Measurements from ENCODE around the gene CELA1.

CELA1 gene

DNA sequence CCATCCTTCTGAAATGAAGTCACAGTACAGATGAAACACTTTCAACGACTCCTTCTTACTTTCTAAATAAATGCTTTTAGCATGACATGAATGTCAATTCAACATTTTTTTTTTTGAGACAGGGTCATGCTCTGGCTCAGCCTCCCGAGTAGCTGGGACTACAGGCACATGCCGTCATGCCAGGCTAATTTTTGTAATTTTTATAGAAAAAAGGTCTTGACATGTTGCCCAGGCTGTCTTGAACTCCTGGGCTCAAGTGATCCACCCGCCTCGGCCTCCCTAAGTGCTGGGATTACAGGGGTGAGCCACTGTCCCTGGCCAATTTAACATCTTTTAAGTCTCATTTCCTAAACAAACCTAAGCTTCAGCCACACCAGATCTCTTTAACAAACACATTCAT lies 28.4 kb upstream of the CELA1 start:
- no peak for DNase-seq (ENCODE audit: low spot score)

DNA sequence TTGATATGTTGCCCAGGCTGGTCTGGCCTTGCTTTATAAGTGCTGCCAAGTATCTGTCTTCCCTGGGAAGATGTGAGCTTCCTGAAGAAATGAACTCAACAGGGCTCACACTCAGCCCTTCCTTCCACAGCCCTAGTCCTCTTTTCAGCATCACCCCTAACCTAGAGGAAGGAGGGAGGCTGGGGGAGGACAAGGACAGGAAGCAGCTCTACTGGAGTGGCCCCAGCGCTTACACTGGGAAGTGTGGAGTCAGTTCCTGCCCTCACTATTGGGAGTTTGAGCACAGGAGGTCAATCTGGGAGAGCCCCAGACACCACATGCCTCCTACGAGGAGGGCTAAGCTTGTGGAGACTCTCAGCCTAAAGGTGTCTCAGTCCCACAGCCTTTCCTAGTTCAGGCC lies 27.9 kb upstream of the CELA1 start:
- no peak for DNase-seq (ENCODE audit: low spot score)

DNA sequence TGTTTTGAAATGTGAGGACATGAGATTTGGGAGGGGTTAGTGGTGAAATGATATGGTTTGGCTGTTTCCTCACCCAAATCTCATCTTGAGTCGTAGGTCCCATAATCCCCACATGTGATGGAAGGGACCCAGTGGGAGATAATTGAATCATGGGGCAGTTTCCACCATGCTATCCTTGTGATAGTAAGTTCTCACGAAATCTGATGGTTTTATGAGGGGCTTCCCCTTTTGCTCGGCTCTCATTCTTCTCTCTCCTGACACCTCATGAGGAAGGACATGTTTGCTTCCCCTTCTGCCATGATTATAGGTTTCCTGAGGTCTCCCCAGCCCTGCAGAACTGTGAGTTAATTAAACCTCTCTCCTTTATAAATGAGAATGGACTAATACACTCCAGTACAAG lies 26.7 kb upstream of the CELA1 start:
- no peak for DNase-seq (ENCODE audit: low spot score)

DNA sequence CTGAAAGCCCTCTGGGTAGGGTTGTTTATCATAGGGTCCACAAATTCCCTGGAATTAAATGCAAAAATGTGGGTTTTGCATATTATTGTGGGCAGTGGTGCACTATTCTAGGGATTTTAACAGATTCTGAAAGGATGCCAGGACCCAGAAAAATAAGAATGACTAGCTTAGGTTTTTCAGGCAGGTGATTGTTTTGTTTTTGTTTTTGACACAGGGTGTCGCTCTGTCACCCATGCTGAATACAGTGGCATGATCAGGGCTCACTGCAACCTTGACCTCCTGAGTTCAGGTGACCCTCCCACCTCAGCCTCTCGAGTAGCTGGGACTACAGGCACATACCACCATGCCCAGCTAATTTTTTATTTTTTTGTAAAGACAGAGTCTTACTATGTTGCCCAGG lies 25.5 kb upstream of the CELA1 start:
- DNase-seq (ENCODE audit: low spot score), result no peak

DNA sequence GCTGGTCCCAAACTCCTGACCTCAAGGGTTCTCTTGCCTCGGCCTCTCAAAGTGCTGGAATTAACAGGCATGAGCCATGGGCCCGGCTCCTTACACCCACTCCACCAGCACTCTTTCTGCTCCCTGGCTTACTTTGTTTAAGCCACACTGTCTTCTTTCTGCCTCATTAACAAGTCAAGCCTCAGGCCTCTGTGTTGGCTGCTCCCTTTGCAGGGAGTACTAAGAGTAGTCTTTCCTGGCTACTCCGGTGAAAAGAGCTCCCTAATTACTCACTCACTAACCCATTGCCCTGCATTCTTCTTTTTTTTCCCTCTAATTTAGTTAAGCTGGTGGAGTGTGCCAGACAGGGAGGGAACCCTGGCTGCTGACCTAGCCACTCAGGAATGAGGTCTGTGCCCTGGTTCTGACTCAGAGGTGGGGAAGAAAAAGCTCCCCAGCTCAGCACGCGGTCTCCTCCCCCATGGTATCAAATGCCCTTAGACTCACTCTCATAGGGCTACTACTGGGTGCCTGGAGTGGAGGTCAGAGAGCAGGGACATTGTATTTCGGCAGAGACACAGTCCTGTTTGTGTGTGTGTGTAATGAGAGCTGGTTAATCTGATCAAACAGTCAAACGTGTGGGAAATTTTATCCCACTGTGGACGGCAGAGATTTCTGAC lies 24.9 kb upstream of the CELA1 start:
- peak; percentile 96 for DNase-seq (ENCODE audit: low spot score)

DNA sequence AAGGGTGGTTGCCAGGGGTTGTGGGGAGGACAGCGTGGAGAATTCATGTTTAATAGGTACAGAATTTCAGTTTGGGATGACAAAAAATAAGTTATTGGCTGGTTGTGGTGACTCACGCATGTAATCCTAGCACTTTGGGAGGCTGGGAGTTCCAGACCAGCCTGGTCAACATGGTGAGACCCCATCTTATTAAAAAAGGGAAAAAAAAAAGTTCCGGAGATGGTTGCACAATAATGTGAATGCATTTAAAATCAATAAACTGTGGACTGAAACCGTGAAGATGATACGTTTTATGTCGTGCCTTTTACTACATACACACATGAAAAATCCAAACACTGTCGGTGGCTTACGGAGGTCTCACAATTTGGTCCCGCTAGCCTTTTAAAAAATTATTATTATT lies 24.2 kb upstream of the CELA1 start:
- no peak for DNase-seq (ENCODE audit: low spot score)

DNA sequence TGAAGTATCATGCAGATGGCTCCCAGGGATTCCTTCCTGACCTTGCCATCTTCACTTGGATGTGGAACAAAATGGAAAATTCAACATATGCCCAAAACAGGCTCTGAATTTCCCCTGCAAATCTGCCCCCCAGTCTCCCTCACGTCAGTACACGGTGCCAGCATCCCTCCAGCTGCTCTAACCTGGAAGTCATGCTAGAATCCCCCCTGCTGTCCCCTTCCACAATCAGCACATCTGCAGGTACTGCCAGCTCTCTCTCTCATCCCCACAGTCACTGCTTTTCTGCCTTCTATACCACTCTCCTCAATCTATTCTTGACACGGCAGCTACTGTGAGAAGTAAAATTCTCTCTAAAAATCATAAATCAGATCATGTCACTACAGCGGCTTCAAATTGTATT lies 23.1 kb upstream of the CELA1 start:
- no peak for DNase-seq (ENCODE audit: low spot score)

DNA sequence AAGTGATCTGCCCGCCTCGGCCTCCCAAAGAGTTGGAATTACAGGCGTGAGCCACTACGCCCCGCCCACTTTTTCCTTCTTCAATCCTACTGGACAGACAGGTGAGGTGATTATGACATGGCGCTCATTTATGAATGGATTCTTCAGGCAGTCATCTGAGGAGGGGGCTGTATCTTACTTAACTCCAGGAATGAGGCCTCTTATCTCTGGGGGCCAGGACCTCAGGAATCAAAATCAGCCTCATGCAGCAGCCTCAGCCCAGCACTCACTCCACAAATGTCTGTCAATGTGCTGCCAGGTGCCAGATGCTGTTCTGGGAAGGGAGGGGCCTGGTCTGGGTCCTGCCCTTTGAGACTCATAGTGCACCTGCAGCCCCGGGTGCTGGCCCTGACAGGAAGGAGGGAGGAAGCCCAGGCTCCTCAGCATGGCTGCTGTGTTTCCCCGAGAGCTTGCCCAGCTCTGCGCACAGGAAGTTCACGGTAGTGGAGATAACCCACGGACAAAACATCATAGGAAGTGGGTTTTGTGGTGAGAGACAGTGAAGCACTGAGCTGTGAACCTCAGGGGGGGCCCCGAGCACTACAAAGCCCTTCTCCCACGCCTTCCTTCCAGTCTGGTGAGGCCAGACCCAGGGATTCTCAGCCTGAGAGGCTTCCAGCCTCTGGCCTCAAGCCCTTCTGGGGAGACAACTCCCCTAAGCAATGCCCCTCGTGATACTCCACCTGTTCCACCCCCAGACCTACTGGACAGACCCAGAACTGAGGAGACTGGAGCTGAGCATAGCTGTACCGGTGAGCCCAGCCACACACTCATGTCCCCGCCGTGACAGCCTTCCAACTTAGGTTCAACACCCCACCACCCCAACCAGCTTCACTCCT lies 22.4 kb upstream of the CELA1 start:
- peak; percentile 27 for DNase-seq (ENCODE audit: low spot score)

DNA sequence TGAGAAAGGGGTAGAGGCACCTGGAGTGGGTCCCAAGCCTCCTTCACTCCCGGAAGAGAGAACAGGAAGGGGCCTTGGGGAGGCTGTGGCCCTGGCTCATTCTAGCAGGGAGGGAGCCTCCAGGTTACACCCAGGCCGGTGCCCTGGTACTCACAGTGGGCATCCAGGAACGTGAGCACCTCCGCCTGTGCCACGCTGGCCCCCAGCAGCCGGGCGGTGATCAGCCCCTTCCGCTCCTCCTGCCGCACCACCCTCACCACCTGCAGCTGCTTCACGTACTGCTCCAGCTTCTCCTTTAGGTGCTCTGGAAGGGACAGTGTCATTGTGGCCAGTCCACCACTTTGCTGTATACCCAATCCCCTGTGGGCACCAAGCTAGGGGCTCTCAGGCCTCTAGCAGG lies 18.8 kb upstream of the CELA1 start:
- DNase-seq (ENCODE audit: low spot score), result no peak

DNA sequence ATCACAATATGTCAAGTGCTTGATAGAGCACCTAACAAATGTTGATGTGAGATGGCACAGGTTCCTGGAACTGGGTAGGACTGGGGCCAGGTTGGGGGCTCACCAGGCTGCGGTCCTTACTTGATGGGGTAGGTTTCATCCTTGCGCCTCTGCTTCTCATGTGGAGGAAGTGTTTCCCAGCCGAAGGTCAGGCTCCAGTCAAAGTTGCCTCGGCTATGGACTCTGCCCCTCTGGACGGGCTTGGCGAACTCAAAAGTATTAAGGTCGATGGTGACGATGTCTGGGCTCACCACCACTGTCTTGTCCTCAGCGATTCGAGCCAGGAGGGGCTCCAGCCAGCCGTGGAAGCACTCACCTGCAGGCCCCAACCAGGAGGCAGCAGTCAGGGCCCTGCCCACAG lies 17.5 kb upstream of the CELA1 start:
- no peak for DNase-seq (ENCODE audit: low spot score)

DNA sequence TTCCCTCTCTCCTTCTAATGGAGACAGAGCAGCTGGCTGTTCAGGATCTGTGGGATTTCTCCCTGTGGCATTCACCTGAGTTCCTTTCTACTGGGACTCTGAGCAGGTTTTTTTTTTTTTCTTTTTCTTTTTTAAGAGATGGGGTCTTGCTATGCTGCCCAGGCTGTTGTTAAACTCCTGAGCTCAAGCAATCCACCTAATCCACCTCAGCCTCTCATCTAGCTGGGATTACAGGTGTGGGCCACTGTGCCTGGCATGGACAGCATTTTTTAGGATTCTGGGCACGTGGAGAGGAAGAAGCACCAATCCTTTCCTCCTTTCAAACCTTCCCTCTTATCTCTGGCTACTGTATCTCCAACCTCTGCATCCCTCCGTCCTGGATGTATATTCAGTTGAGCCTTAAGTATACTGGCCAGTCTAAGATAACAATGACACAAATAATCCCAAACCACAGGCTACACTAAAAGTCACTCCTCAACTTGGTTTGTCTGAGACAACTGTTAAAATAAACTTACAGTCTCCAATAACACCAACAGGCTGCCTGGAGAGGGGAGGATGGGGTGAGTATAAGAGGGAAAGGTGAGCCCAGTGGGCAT lies 16.4 kb upstream of the CELA1 start:
- peak; percentile 22 for DNase-seq (ENCODE audit: low spot score)

DNA sequence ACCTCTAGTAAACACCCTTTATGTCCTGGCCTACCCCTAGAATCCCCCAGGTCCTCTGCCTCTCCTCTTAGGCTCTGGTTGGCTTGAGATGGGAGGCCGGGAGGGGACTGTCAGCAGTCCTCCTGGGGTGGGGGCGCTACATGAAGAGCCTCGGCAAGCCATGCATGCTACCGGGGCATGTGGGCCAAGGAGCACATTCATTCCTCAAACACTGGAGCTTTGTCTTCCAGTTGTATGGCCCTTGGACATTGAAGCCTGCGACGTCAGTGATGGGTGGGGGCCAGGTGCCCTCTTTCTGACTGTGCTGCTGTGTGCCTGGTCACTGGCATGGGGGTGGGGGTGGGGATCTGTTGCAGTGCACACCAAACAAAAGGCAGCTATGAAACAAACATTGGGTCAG lies 15.8 kb upstream of the CELA1 start:
- DNase-seq (ENCODE audit: low spot score), result no peak

DNA sequence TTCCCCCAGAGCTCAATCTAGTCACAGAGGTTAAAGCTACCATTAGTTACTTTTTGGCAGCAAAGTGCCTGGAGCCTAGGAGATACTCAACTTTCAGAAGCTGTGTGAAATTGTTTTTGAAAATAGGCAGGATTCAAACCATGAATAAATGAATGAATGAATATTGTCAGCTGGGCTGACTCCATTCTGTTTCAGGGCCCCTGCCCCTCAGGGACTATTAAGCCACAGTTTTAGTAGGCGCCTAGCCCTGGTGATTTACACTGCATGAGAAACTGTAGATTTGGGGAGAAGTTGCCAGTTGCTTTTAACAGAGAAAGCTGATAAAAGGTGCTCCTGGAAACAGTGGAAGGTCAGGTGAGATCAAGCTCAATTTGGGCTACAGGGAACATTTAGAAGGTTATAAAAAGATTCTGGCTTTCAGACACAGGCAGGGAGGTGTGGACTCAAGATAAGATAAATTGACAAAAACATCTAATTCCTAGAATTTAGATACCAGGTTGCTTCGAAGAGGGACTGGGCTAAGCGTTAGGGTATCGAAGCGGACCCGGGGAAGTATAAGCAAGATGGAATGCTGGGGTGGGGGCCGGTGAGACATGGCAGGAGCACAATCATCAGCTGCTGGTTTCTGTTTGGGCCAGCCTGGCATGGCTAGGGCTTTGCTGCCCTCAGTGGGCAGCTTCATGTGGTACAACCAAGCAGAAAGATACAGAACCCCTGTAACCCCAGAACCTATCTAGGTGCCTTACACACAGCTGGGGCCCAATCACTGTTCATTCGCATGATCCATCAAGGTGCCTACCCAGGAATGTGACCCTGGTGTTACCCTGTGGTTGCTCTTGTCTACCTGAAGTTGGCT lies 14.9 kb upstream of the CELA1 start:
- DNase-seq (ENCODE audit: low spot score), result no peak

DNA sequence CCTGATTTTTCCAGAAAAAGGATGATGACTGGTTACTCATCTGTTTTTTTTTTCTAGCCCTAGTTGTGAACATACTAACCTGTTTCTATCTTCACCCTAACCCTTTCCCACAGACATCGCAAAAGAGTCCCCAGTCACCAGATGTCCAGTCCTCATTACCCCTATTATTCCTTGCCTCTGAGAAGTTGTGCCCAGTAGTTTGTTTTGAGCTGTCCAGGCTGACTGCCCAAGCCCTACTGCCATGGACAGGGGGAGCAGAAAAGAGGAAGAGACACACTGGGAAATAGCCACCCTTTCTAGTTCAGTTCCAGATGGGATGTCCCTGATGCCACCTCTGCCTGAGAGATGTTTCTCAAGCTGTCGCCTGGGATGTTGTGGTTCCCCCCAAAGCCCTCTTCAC lies 13.8 kb upstream of the CELA1 start:
- DNase-seq (ENCODE audit: low spot score), result no peak

DNA sequence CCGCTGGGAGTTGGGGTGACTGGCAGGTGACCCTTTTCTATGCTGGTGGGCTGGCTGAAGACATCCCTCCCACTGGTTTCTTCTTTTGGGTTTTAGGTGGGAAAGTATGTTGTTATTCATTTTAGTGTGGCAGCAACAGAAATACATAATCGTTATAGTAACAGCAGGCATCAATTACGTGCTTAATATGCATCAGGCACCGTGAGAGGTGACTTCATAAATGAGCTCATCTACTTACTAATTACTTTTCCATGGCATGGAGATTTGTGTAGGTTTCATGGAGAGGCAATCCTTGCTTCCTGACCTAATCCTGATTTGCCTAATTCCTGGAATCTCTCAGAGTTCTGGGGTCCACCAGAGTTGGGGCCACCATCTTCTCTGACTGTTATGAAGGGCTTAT lies 13.4 kb upstream of the CELA1 start:
- no peak for DNase-seq (ENCODE audit: low spot score)

DNA sequence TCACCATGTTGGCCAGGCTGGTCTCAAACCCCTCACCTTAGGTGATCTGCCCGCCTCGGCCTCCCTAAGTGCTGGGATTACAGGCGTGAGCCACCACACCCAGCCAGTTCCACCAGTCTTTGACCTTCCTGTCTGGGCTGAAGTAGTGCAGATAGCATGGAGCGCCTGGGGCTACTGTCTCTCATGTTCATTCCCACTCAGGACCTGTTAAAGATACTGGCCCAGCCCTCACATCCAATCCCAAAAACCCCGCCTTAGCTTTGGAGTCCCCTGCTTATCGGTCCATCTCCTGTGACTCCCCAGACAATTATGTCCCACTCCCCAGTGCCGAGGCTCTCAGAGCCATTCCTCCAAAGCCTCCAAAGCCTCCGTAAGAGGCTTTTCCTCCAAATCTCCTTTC lies 12.0 kb upstream of the CELA1 start:
- no peak for DNase-seq (ENCODE audit: low spot score)

DNA sequence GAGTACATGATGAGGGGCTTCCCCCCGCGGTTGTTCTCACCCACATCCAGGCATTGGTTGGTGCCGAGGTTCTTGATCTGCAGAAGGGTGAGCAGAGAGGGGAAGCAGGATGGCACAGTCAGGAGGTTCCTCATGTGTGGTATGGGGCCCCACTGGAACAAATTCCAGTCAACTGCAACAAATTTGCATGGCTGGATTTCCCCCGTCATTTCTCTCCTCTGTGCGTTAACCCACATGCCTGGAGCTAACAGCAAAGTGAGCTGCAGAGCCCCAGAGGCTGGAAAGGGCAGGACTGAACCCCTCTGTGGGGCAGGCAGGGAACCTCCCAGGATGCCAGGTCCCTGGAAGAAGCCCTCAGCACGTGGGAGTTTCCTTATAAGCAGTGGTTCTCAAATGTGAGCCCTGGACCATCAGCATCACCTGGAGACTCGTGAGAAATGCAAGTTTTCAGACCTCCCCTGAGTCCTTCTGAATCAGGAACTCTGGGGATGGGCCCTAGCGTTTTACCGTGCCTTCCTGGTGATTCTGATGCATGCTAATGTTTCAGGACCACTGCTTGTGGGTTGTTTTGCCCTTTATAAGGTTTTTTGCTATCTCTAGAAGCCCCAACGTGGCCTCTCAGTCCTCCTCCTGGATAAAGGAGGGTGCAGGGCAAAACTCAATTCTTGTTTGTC lies 11.0 kb upstream of the CELA1 start:
- no peak for DNase-seq (ENCODE audit: low spot score)

DNA sequence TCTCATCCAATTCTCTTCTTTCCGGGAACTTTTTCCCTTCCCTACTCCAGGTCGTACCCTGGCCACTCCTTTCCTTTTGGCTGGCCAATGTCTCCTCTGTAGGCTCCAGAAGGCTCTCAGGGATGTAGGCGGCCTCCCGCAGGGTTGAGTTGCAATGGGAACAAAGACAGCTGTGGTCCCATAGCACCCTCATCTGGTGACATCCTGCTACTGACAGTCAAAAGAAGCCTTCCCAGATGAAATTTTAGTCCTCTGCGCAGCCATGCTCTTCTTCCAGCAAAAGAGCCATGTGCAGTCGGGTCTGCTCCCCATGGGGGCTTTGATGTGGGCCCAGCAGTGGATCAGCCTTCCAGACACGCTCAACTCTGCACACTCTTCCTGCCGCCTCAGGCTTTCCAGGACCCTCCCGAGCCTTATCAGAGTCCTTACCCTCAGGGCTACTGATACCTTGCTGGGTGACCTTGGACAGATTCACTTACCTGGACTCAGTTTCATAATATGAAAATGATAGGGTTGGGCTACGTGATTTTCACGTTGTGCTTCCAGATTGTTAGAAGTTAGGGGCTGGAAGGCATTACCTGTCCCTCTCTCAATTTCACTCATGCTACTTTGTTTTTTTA lies 5.5 kb upstream of the CELA1 start:
- DNase-seq (ENCODE audit: low spot score), result peak; percentile 46

DNA sequence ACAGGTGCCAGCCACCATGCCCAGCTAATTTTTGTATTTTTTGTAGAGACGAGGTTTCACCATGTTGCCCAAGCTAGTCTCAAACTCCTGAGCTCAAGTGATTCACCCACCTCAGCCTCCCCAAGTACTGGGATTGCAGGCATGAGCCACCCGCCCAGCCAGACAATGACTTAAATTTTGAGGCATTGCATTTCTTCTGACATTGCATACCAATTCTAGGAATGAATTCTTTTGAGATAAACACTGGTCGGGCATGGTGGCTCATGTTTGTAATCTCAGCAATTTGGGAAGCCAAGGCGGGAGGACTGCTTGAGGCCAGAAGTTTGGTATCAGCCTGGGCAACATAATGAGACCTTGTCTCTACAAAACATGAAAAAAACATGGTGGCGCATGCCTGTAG lies 2.5 kb upstream of the CELA1 start:
- no peak for DNase-seq (ENCODE audit: low spot score)

DNA sequence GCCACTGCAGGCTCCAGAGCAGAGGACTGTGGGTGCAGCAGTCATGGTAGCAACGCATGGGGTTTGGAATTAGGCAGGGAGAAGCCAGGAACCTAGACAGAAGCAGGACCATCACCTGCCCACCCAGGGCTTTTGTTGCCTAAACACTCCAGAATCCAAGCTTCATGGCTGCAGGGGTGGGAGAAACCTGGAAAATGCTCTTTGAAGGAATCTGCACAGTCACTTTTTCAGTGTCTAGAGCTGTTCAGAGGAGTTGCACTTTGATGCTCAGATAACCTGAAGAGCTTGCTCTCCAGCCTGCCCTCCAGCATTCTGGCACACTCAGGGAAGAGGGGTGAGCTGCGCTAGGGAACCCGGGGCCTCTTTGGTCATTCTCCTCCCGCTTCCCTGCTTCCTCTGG lies 1.6 kb upstream of the CELA1 start:
- no peak for DNase-seq (ENCODE audit: low spot score)

DNA sequence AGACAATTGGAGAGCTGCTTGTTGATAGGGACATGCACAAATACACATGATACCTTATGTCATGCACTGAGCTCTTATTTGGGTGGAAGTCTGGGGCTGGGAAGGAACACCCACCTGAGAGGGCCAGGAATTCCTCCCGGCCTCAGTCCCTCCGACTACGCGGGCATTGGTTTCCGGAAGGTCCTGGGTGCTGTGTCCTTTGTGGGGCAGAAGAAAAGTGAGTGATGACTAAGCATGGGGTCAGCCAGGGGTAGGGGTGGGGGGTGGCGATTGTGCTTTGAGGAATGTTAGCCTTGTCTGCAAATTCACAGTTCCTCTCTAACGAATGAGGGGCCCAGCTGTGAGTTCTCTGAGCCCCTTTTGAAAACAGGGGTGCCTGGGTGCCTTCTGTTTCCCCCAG lies 798 bp downstream of the CELA1 start:
- peak; percentile 30 for DNase-seq (ENCODE audit: low spot score)

Data from hepatic stellate cell (primary cell).